ENCODE data around the gene RREB1.

DNA sequence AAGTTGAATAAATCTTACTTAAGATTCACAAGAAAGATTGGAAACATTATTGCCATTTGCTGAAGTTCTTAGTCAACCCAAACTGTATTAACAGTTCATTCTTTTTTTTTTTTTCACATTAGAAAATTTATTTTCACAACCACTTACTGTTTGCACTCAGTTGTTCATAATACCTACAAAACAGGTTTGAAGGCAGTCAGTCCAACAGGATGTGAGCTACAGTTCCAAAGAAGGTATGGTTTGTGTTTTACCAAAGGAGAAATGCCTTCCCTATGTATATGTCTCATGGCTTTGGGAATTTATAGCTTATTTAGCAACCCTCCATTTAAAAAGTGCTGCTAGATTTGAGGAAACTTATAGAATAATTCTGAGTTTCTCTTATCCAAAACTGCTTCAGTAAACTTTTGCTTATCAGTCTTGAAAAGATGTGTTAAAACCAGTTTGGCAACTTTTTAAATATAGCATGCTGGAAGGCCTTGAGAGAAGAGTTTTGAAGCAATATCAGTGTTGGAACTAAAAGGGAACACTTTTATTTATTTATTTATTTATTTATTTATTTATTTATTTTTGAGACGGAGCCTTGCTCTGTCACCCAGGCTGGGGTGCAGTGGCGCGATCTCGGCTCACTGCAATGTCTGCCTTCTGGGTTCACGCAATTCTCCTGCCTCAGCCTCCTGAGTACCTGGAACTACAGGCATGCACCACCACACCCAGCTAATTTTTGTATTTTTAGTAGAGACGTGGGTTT, 46.8 kb upstream of the RREB1 start:
- TF ChIP-seq, protein P1, sequence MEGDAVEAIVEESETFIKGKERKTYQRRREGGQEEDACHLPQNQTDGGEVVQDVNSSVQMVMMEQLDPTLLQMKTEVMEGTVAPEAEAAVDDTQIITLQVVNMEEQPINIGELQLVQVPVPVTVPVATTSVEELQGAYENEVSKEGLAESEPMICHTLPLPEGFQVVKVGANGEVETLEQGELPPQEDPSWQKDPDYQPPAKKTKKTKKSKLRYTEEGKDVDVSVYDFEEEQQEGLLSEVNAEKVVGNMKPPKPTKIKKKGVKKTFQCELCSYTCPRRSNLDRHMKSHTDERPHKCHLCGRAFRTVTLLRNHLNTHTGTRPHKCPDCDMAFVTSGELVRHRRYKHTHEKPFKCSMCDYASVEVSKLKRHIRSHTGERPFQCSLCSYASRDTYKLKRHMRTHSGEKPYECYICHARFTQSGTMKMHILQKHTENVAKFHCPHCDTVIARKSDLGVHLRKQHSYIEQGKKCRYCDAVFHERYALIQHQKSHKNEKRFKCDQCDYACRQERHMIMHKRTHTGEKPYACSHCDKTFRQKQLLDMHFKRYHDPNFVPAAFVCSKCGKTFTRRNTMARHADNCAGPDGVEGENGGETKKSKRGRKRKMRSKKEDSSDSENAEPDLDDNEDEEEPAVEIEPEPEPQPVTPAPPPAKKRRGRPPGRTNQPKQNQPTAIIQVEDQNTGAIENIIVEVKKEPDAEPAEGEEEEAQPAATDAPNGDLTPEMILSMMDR (IDR thresholded peaks at IDR 0.05; ENCODE audit: extremely low read depth in 1 of 2, insufficient read depth in 1 of 2, low read depth in 1 of 2, low read length in 2 of 2) = no peak
- no peak for TF ChIP-seq POLR2A (IDR thresholded peaks at IDR 0.05; ENCODE audit: low read depth, low read length)
- TF ChIP-seq, protein P2, sequence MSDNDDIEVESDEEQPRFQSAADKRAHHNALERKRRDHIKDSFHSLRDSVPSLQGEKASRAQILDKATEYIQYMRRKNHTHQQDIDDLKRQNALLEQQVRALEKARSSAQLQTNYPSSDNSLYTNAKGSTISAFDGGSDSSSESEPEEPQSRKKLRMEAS (IDR thresholded peaks at IDR 0.05; ENCODE audit: insufficient read depth, insufficient read length) = no peak

All from endothelial cell of umbilical vein (primary cell).